Measurements from ENCODE around the gene TK2. TPM values are rescaled to one million over a fixed set of nuclear protein-coding genes. Genes with fewer than 3 reads are reported as not detected.

The TK2 gene
- total RNA-seq, 1 experiment from 2014 or later = 5.0 TPM

DNA sequence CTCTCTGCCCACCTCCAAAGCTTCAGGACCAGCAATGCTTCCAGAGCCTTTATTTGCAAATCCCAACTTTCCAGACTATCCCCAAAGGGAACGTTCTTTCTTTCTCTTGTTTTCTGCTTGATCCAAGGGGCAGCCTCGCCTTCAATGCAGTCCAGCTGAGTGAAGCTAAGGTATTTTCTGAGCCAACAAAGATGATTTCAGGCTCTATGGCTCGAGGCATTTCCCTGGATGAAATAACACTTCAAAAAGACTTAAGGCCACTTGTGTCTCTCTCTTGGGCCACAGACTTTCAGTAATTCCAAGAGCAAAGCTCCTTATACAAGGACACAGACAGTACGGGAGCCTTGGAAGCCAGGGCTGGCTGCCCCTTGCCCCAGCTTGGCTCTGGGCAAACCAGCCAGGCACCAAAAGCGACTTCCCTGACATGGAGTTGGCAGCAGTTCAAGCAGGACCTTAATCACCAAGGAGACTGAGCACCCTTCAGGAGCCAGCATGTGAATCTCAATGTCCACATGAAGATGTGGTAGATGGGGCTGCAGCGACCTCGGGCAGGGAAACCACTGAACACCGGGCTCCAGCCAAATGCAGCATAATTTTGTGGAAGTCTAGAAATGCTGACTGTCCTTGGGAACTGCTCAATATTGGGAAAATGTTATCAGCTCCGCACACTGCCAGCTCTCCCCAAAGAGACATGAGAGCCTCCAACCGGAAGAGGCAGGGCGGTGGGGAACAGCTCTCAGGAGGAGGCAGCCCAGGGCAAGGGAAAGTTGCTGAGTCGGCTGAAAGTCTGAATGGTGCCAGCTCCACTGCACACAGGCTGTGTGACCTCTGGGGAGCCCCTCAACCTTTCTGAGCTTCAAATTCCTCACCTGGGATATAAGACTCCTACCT lies 39.0 kb downstream of the TK2 start:
- Mint-ChIP-seq H3K27me3 (ENCODE audit: low read depth) (no peaks in the 10 kb centered on the region), H3K4me3 (no peak overlapping the region), H3K27ac (no peak overlapping the region), H3K4me1 (peaks cover 33% of the 10 kb centered on the region), H3K9me3 (peaks cover 4% of the 10 kb centered on the region; the same call in 1 of the 2 replicates), H3K36me3 (peaks cover 11% of the 10 kb centered on the region)
- TF ChIP-seq GTF2I (CRISPR knock-in tag; conservative IDR thresholded peaks at IDR 0.05) (peak; percentile 57; the same call in 1 of the 2 replicates), ATF1 (CRISPR knock-in tag; IDR thresholded peaks at IDR 0.05) (no peak), ZBTB21 (CRISPR knock-in tag; IDR thresholded peaks at IDR 0.05; ENCODE audit: borderline replicate concordance) (no peak), ZNF219 (CRISPR knock-in tag; IDR thresholded peaks at IDR 0.05; ENCODE audit: borderline replicate concordance) (no peak), TEAD4 (CRISPR knock-in tag; IDR thresholded peaks at IDR 0.05) (no peak), IRF2 (CRISPR knock-in tag; IDR thresholded peaks at IDR 0.05; ENCODE audit: borderline replicate concordance, low read depth) (no peak)
- TF ChIP-seq, protein P1, sequence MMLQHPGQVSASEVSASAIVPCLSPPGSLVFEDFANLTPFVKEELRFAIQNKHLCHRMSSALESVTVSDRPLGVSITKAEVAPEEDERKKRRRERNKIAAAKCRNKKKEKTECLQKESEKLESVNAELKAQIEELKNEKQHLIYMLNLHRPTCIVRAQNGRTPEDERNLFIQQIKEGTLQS (CRISPR knock-in tag; conservative IDR thresholded peaks at IDR 0.05) = no peak
- ChIA-PET POLR2A (interaction anchor here (0.7 to 1.1 kb wide), 2 partner anchors 20 to 363 kb away, joined by 4 to 9 read pairs; no protein-coding TSS in a partner anchor), CTCF (interaction anchor here (0.7 to 3.9 kb wide), 14 partner anchors 11 to 169 kb away, joined by 3 to 27 read pairs (median 5); partner anchors contain the start of gene TK2)
- ATAC-seq = peak; percentile 29
- no peak for DNase-seq (ENCODE audit: low spot score)

DNA sequence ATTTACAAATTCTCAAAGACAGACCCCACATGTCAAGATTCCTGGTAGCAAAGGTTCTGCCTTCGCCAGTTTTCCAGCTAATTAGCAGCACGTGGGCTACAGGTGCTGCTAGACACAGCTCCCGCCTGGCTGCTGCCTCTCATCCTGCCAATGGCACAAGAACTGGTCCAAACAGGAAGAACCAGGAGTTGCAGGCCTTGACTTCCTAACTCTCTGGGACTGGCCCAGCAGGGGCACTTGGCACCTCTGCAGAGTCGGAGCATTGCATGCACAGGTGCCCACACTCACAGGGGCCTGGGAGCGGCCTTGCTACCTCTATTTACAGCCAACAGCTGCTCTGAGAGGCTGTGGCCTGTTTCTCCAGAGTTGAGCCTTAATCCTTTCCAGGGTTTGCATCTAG lies 39.6 kb downstream of the TK2 start:
- H3K36me3 Mint-ChIP-seq = peaks cover 11% of the 10 kb centered on the region
- no peak overlapping the region for H3K27ac Mint-ChIP-seq
- no peak for ATAC-seq
- no peaks in the 10 kb centered on the region for H3K27me3 Mint-ChIP-seq (ENCODE audit: low read depth)
- H3K4me3 Mint-ChIP-seq = no peak overlapping the region
- TF ChIP-seq, protein P2, sequence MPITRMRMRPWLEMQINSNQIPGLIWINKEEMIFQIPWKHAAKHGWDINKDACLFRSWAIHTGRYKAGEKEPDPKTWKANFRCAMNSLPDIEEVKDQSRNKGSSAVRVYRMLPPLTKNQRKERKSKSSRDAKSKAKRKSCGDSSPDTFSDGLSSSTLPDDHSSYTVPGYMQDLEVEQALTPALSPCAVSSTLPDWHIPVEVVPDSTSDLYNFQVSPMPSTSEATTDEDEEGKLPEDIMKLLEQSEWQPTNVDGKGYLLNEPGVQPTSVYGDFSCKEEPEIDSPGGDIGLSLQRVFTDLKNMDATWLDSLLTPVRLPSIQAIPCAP (CRISPR knock-in tag; IDR thresholded peaks at IDR 0.05) = no peak
- TF ChIP-seq, protein P3, sequence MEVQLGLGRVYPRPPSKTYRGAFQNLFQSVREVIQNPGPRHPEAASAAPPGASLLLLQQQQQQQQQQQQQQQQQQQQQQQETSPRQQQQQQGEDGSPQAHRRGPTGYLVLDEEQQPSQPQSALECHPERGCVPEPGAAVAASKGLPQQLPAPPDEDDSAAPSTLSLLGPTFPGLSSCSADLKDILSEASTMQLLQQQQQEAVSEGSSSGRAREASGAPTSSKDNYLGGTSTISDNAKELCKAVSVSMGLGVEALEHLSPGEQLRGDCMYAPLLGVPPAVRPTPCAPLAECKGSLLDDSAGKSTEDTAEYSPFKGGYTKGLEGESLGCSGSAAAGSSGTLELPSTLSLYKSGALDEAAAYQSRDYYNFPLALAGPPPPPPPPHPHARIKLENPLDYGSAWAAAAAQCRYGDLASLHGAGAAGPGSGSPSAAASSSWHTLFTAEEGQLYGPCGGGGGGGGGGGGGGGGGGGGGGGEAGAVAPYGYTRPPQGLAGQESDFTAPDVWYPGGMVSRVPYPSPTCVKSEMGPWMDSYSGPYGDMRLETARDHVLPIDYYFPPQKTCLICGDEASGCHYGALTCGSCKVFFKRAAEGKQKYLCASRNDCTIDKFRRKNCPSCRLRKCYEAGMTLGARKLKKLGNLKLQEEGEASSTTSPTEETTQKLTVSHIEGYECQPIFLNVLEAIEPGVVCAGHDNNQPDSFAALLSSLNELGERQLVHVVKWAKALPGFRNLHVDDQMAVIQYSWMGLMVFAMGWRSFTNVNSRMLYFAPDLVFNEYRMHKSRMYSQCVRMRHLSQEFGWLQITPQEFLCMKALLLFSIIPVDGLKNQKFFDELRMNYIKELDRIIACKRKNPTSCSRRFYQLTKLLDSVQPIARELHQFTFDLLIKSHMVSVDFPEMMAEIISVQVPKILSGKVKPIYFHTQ (CRISPR knock-in tag; IDR thresholded peaks at IDR 0.05) = no peak
- TF ChIP-seq, protein P4, sequence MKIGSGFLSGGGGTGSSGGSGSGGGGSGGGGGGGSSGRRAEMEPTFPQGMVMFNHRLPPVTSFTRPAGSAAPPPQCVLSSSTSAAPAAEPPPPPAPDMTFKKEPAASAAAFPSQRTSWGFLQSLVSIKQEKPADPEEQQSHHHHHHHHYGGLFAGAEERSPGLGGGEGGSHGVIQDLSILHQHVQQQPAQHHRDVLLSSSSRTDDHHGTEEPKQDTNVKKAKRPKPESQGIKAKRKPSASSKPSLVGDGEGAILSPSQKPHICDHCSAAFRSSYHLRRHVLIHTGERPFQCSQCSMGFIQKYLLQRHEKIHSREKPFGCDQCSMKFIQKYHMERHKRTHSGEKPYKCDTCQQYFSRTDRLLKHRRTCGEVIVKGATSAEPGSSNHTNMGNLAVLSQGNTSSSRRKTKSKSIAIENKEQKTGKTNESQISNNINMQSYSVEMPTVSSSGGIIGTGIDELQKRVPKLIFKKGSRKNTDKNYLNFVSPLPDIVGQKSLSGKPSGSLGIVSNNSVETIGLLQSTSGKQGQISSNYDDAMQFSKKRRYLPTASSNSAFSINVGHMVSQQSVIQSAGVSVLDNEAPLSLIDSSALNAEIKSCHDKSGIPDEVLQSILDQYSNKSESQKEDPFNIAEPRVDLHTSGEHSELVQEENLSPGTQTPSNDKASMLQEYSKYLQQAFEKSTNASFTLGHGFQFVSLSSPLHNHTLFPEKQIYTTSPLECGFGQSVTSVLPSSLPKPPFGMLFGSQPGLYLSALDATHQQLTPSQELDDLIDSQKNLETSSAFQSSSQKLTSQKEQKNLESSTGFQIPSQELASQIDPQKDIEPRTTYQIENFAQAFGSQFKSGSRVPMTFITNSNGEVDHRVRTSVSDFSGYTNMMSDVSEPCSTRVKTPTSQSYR (CRISPR knock-in tag; IDR thresholded peaks at IDR 0.05) = no peak
- TF ChIP-seq FOXP1 (CRISPR knock-in tag; IDR thresholded peaks at IDR 0.05; ENCODE audit: borderline replicate concordance) (no peak), ZNF232 (CRISPR knock-in tag; IDR thresholded peaks at IDR 0.05) (no peak), RORB (CRISPR knock-in tag; IDR thresholded peaks at IDR 0.05) (no peak)
- TF ChIP-seq, protein P1 (CRISPR knock-in tag; conservative IDR thresholded peaks at IDR 0.05) = no peak
- TF ChIP-seq, protein P5, sequence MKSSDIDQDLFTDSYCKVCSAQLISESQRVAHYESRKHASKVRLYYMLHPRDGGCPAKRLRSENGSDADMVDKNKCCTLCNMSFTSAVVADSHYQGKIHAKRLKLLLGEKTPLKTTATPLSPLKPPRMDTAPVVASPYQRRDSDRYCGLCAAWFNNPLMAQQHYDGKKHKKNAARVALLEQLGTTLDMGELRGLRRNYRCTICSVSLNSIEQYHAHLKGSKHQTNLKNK (CRISPR knock-in tag; IDR thresholded peaks at IDR 0.05) = no peak
- TF ChIP-seq, protein P6, sequence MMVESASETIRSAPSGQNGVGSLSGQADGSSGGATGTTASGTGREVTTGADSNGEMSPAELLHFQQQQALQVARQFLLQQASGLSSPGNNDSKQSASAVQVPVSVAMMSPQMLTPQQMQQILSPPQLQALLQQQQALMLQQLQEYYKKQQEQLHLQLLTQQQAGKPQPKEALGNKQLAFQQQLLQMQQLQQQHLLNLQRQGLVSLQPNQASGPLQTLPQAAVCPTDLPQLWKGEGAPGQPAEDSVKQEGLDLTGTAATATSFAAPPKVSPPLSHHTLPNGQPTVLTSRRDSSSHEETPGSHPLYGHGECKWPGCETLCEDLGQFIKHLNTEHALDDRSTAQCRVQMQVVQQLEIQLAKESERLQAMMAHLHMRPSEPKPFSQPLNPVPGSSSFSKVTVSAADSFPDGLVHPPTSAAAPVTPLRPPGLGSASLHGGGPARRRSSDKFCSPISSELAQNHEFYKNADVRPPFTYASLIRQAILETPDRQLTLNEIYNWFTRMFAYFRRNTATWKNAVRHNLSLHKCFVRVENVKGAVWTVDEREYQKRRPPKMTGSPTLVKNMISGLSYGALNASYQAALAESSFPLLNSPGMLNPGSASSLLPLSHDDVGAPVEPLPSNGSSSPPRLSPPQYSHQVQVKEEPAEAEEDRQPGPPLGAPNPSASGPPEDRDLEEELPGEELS (CRISPR knock-in tag; IDR thresholded peaks at IDR 0.05) = no peak
- TF ChIP-seq, protein P7, sequence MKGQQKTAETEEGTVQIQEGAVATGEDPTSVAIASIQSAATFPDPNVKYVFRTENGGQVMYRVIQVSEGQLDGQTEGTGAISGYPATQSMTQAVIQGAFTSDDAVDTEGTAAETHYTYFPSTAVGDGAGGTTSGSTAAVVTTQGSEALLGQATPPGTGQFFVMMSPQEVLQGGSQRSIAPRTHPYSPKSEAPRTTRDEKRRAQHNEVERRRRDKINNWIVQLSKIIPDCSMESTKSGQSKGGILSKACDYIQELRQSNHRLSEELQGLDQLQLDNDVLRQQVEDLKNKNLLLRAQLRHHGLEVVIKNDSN (CRISPR knock-in tag; IDR thresholded peaks at IDR 0.05) = no peak
- peaks cover 4% of the 10 kb centered on the region; the same call in 1 of the 2 replicates for H3K9me3 Mint-ChIP-seq
- CTCF ChIA-PET = interaction anchor here (0.7 to 3.9 kb wide), 5 partner anchors 70 to 141 kb away, joined by 3 to 27 read pairs (median 12); no protein-coding TSS in a partner anchor
- POLR2A ChIA-PET = interaction anchor here (0.7 kb wide), 1 partner anchor 364 kb away, joined by 9 read pairs; no protein-coding TSS in a partner anchor
- DNase-seq (ENCODE audit: low spot score) = no peak
- H3K4me1 Mint-ChIP-seq = peaks cover 31% of the 10 kb centered on the region
